OCI-LY1 (cell line): Measurements from ENCODE around the gene TBC1D9B.

Experiments used
- H2AFZ ChIP-seq: fragments of 200-600 bp; sonication (generic), shearing (Covaris generic); 2 replicates; pipeline ENCODE4 v1.6.0; 2014; ENCODE audit warnings: antibody characterized with exemption, mild to moderate bottlenecking, low read length
- H3F3A ChIP-seq: fragments of 200-600 bp; sonication (generic), shearing (Covaris generic); 2 replicates; pipeline ENCODE4 v1.6.0; 2014; ENCODE audit warnings: mild to moderate bottlenecking, antibody characterized with exemption, low read length, moderate library complexity; ENCODE audit not compliant: insufficient read depth
- H3K27ac ChIP-seq: fragments of 200-600 bp; sonication (generic); 2 replicates; pipeline ENCODE4 v1.5.1; 2014; ENCODE audit warnings: low read length, mixed run types, mild to moderate bottlenecking, low read depth; ENCODE audit not compliant: poor library complexity, severe bottlenecking
- H3K27me3 ChIP-seq: fragments of 200-600 bp; sonication (generic); 2 replicates; pipeline ENCODE4 v1.6.0; 2014; ENCODE audit warnings: antibody characterized with exemption, mild to moderate bottlenecking, low read length, moderate library complexity; ENCODE audit not compliant: insufficient read depth
- H3K36me3 ChIP-seq: fragments of 200-600 bp; sonication (generic); 2 replicates; pipeline ENCODE4 v1.6.1; 2014; ENCODE audit warnings: mild to moderate bottlenecking, antibody characterized with exemption, low read length, moderate library complexity, mixed read lengths; ENCODE audit not compliant: insufficient read depth
- H3K4me1 ChIP-seq: fragments of 200-600 bp; sonication (generic); 2 replicates; pipeline ENCODE4 v1.5.1; 2014; ENCODE audit warnings: mild to moderate bottlenecking, low read length, moderate library complexity; ENCODE audit not compliant: insufficient read depth, severe bottlenecking
- H3K4me2 ChIP-seq: fragments of 200-600 bp; sonication (generic), shearing (Covaris generic); 2 replicates; pipeline ENCODE4 v1.6.1; 2014; ENCODE audit warnings: low read length
- H3K4me3 ChIP-seq: fragments of 200-600 bp; sonication (generic); 2 replicates; pipeline ENCODE4 v1.5.1; 2014; ENCODE audit warnings: low read length, low read depth, mild to moderate bottlenecking, mixed read lengths; ENCODE audit not compliant: poor library complexity, severe bottlenecking
- H3K79me2 ChIP-seq: fragments of 200-600 bp; shearing (Covaris generic); 2 replicates; pipeline ENCODE4 v1.6.1; 2016; ENCODE audit warnings: mixed run types, low read length, mixed read lengths; ENCODE audit not compliant: insufficient read depth
- H3K9ac ChIP-seq: fragments of 200-600 bp; sonication (generic), shearing (Covaris generic); 2 replicates; pipeline ENCODE4 v1.6.1; 2014; ENCODE audit warnings: mild to moderate bottlenecking, low read length, mixed read lengths
- H3K9me2 ChIP-seq: fragments of 200-600 bp; sonication (generic), shearing (Covaris generic); 2 replicates; pipeline ENCODE4 v1.6.1; 2014; ENCODE audit warnings: low read depth, mild to moderate bottlenecking, low read length, mixed read lengths
- H3K9me3 ChIP-seq: fragments of 200-600 bp; shearing (Covaris generic); 2 replicates; pipeline ENCODE4 v1.6.1; 2014; ENCODE audit warnings: low read length, mixed read lengths
- H4K20me1 ChIP-seq: fragments of 200-600 bp; sonication (generic), shearing (Covaris generic); 2 replicates; pipeline ENCODE4 v1.6.0; 2016; ENCODE audit warnings: mild to moderate bottlenecking, low read length; ENCODE audit not compliant: insufficient read depth
- CTCF ChIP-seq: fragments of 200-600 bp; sonication (generic), shearing (Covaris generic); IDR thresholded peaks from 2 replicates; pipeline ENCODE4 v1.5.1; 2017; ENCODE audit warnings: mild to moderate bottlenecking, antibody characterized with exemption, low read length, moderate library complexity, mixed read lengths
- EZH2 ChIP-seq: fragments of 200-600 bp; sonication (generic), shearing (Covaris generic); IDR thresholded peaks from 2 replicates; pipeline ENCODE4 v1.8.0; 2017; ENCODE audit warnings: borderline replicate concordance, mixed run types, mild to moderate bottlenecking, antibody characterized with exemption, low read length, moderate library complexity, mixed read lengths

Gene TBC1D9B

GRCh38 chr5:179902763-179903158 lies 4.9 kb downstream of the TBC1D9B start:
- no peak overlapping the region for H3K4me2 ChIP-seq
- no peaks in the 10 kb centered on the region for H3F3A ChIP-seq
- no peaks in the 10 kb centered on the region for H3K79me2 ChIP-seq
- peaks cover 22% of the 10 kb centered on the region for H3K4me1 ChIP-seq
- H2AFZ ChIP-seq = no peak overlapping the region
- no peak overlapping the region for H3K27ac ChIP-seq
- peaks cover 51% of the 10 kb centered on the region for H3K36me3 ChIP-seq
- H4K20me1 ChIP-seq = no peaks in the 10 kb centered on the region
- no peaks in the 10 kb centered on the region for H3K9me3 ChIP-seq
- H3K4me3 ChIP-seq = no peak overlapping the region
- H3K27me3 ChIP-seq = no peaks in the 10 kb centered on the region
- TF ChIP-seq EZH2 (no peak), CTCF (no peak)
- no peaks in the 10 kb centered on the region for H3K9me2 ChIP-seq
- H3K9ac ChIP-seq = no peak overlapping the region

GRCh38 chr5:179901915-179902762 lies 5.6 kb downstream of the TBC1D9B start:
- peaks cover 22% of the 10 kb centered on the region for H3K4me1 ChIP-seq
- no peaks in the 10 kb centered on the region for H3K27me3 ChIP-seq
- H2AFZ ChIP-seq = no peak overlapping the region
- TF ChIP-seq EZH2 = no peak
- no peak for TF ChIP-seq CTCF
- H3K9me3 ChIP-seq = no peaks in the 10 kb centered on the region
- peaks cover 57% of the 10 kb centered on the region for H3K36me3 ChIP-seq
- H3F3A ChIP-seq = no peaks in the 10 kb centered on the region
- no peak overlapping the region for H3K4me2 ChIP-seq
- H3K4me3 ChIP-seq = no peak overlapping the region
- H4K20me1 ChIP-seq = no peaks in the 10 kb centered on the region
- no peak overlapping the region for H3K9ac ChIP-seq
- H3K27ac ChIP-seq = no peak overlapping the region
- no peaks in the 10 kb centered on the region for H3K79me2 ChIP-seq
- no peaks in the 10 kb centered on the region for H3K9me2 ChIP-seq

DNA sequence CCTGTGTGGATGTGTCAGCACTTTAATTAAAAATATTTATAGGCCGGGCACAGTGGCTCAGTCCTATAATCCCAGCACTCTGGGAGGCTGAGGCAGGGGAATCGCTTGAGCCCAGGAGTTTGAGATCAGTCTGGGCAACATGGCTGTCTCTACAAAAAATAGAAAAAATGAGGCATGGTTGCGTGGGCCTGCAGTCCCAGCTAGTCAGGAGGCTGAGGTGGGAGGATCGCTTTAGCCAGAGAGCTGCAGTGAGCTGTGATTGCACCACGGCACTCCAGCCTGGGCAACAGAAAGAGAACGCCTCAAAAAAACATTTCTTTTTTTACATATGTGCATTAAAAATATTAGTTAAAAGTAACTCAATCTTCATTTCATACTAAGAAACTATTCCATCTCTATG lies 6.2 kb downstream of the TBC1D9B start:
- H3K79me2 ChIP-seq = no peaks in the 10 kb centered on the region
- H3K9me2 ChIP-seq = no peaks in the 10 kb centered on the region
- H3K27ac ChIP-seq = no peak overlapping the region
- H4K20me1 ChIP-seq = no peaks in the 10 kb centered on the region
- no peaks in the 10 kb centered on the region for H3K9me3 ChIP-seq
- H3K9ac ChIP-seq = no peak overlapping the region
- peaks cover 57% of the 10 kb centered on the region for H3K36me3 ChIP-seq
- H2AFZ ChIP-seq = no peak overlapping the region
- H3K4me2 ChIP-seq = no peak overlapping the region
- TF ChIP-seq EZH2 (no peak), CTCF (no peak)
- H3K27me3 ChIP-seq = no peaks in the 10 kb centered on the region
- no peaks in the 10 kb centered on the region for H3F3A ChIP-seq
- H3K4me3 ChIP-seq = no peak overlapping the region
- H3K4me1 ChIP-seq = peaks cover 15% of the 10 kb centered on the region
